IMR-90 (cell line): ENCODE results near the gene MLST8.
A peak's percentile ranks its signal among the peaks of the same experiment; 100 is the strongest.

Experiments
- CEBPB ChIP-seq: IDR thresholded peaks from 2 replicates; pipeline ENCODE4 v1.6.1; 2012; ENCODE audit warnings: low read depth, low read length, improper control_type of control experiment
- CHD1 ChIP-seq: IDR thresholded peaks from 2 replicates; pipeline ENCODE4 v1.6.1; 2012; ENCODE audit warnings: low read depth, low read length, improper control_type of control experiment
- MAZ ChIP-seq: IDR thresholded peaks from 2 replicates; pipeline ENCODE4 v1.6.1; 2012; ENCODE audit warnings: low read depth, mild to moderate bottlenecking, low read length, improper control_type of control experiment, moderate library complexity, borderline replicate concordance
- MXI1 ChIP-seq: IDR thresholded peaks from 2 replicates; pipeline ENCODE4 v1.6.1; 2012; ENCODE audit warnings: low read depth, mild to moderate bottlenecking, low read length, moderate library complexity, borderline replicate concordance
- NFE2L2 ChIP-seq: fragments of 150-350 bp; IDR thresholded peaks from 2 replicates; pipeline ENCODE4 v1.6.1; 2016; ENCODE audit warnings: low read depth, mild to moderate bottlenecking, low read length
- POLR2A ChIP-seq: IDR thresholded peaks from 2 replicates; pipeline ENCODE4 v1.6.1; 2012; ENCODE audit warnings: mild to moderate bottlenecking, low read depth, low read length
- RAD21 ChIP-seq: IDR thresholded peaks from 2 replicates; pipeline ENCODE4 v1.6.1; 2012; ENCODE audit warnings: low read length, improper control_type of control experiment
- RCOR1 ChIP-seq: IDR thresholded peaks from 2 replicates; pipeline ENCODE4 v1.6.1; 2012; ENCODE audit warnings: mild to moderate bottlenecking, low read length, improper control_type of control experiment; ENCODE audit not compliant: insufficient replicate concordance
- SMC3 ChIP-seq: fragments of 150-350 bp; IDR thresholded peaks from 2 replicates; pipeline ENCODE4 v1.6.1; 2016; ENCODE audit warnings: low read depth, mild to moderate bottlenecking, antibody characterized with exemption, low read length, moderate library complexity
- TF ChIP-seq, protein P1 (sequence below): conservative IDR thresholded peaks from 2 replicates; pipeline ENCODE4 v1.5.1; 2012; ENCODE audit warnings: mild to moderate bottlenecking, low read depth, low read length, improper control_type of control experiment
- TF ChIP-seq, protein P2 (sequence below): fragments of 150-350 bp; IDR thresholded peaks from 2 replicates; pipeline ENCODE4 v1.6.1; 2017; ENCODE audit warnings: mild to moderate bottlenecking, antibody characterized with exemption, low read length, low read depth

DNA sequence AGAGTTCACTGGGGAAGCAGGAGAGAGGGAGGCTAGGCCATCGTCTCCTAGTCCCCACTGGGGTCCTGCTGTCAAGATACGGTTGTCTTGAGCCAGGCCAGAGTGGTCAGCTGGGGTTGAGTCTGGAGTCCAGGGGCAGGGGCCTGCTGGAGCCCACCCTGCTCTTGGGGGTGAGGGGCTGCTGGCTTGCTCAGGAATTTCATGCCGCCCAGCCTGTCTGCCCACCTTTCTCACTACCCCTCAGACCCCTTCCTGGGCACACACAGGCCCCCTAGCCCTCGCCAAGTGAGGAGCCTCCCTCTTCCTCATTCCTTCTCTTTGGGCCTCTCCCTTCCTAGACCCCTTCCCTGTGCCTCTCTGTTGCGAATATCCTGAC lies 48.4 kb upstream of the MLST8 start:
- TF ChIP-seq RCOR1 = no peak
- peak; percentile 6; the same call in 1 of the 2 replicates for TF ChIP-seq POLR2A
- TF ChIP-seq, protein P1, sequence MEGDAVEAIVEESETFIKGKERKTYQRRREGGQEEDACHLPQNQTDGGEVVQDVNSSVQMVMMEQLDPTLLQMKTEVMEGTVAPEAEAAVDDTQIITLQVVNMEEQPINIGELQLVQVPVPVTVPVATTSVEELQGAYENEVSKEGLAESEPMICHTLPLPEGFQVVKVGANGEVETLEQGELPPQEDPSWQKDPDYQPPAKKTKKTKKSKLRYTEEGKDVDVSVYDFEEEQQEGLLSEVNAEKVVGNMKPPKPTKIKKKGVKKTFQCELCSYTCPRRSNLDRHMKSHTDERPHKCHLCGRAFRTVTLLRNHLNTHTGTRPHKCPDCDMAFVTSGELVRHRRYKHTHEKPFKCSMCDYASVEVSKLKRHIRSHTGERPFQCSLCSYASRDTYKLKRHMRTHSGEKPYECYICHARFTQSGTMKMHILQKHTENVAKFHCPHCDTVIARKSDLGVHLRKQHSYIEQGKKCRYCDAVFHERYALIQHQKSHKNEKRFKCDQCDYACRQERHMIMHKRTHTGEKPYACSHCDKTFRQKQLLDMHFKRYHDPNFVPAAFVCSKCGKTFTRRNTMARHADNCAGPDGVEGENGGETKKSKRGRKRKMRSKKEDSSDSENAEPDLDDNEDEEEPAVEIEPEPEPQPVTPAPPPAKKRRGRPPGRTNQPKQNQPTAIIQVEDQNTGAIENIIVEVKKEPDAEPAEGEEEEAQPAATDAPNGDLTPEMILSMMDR = no peak
- TF ChIP-seq RAD21 = no peak
- no peak for TF ChIP-seq SMC3
- no peak for TF ChIP-seq CHD1
- no peak for TF ChIP-seq NFE2L2
- no peak for TF ChIP-seq CEBPB
- TF ChIP-seq MXI1 = no peak
- TF ChIP-seq, protein P2, sequence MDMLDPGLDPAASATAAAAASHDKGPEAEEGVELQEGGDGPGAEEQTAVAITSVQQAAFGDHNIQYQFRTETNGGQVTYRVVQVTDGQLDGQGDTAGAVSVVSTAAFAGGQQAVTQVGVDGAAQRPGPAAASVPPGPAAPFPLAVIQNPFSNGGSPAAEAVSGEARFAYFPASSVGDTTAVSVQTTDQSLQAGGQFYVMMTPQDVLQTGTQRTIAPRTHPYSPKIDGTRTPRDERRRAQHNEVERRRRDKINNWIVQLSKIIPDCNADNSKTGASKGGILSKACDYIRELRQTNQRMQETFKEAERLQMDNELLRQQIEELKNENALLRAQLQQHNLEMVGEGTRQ = no peak
- TF ChIP-seq MAZ = no peak
